B cell (primary cell): ENCODE measurements around the gene KSR2.

Experiments used
- EZH2 ChIP-seq: IDR thresholded peaks from 2 replicates; pipeline ENCODE4 v1.6.1; 2012; ENCODE audit warnings: borderline replicate concordance, low read depth, mild to moderate bottlenecking, moderate library complexity, low read length; ENCODE audit not compliant: insufficient read depth, poor library complexity, severe bottlenecking
- TF ChIP-seq, protein P1 (sequence below): fragments of 200-600 bp; IDR thresholded peaks from one replicate; pipeline ENCODE4 v1.8.0; 2022; ENCODE audit warnings: antibody characterized with exemption, mild to moderate bottlenecking

- no peak for TF ChIP-seq EZH2
- TF ChIP-seq, protein P1, sequence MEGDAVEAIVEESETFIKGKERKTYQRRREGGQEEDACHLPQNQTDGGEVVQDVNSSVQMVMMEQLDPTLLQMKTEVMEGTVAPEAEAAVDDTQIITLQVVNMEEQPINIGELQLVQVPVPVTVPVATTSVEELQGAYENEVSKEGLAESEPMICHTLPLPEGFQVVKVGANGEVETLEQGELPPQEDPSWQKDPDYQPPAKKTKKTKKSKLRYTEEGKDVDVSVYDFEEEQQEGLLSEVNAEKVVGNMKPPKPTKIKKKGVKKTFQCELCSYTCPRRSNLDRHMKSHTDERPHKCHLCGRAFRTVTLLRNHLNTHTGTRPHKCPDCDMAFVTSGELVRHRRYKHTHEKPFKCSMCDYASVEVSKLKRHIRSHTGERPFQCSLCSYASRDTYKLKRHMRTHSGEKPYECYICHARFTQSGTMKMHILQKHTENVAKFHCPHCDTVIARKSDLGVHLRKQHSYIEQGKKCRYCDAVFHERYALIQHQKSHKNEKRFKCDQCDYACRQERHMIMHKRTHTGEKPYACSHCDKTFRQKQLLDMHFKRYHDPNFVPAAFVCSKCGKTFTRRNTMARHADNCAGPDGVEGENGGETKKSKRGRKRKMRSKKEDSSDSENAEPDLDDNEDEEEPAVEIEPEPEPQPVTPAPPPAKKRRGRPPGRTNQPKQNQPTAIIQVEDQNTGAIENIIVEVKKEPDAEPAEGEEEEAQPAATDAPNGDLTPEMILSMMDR = no peak
Measured at GRCh38 chr12:117467588-117467987, 501.2 kb downstream of the KSR2 start.
